GM23248 (cell line): ENCODE results near the gene PNKD.

Source experiments
- EZH2 ChIP-seq: fragments of 200-600 bp; sonication (generic); IDR thresholded peaks from 2 replicates; pipeline ENCODE4 v1.6.1; 2018; ENCODE audit warnings: antibody characterized with exemption, mild to moderate bottlenecking; ENCODE audit not compliant: insufficient read depth, poor library complexity, severe bottlenecking
- EZH2phosphoT487 ChIP-seq: fragments of 200-600 bp; sonication (generic); IDR thresholded peaks from 2 replicates; pipeline ENCODE4 v1.6.1; 2018; ENCODE audit warnings: antibody characterized with exemption, moderate library complexity, mild to moderate bottlenecking, low read depth; ENCODE audit not compliant: insufficient read depth

GRCh38 chr2:218319813-218320365 lies 49.6 kb downstream of the PNKD start:
- TF ChIP-seq EZH2 (no peak), EZH2phosphoT487 (no peak)
